ENCODE measurements around the gene L1CAM.

L1CAM gene

GRCh38 chrX:153901753-153902140 is 15.8 kb upstream of the L1CAM start:
- no peak for DNase-seq

GRCh38 chrX:153900831-153901752 is 15.1 kb upstream of the L1CAM start:
- DNase-seq: peak; percentile 89 to 91

GRCh38 chrX:153897899-153898298 is 11.9 kb upstream of the L1CAM start:
- no peak for DNase-seq

- no peak for DNase-seq
Measured at GRCh38 chrX:153889123-153889522, 3.1 kb upstream of the L1CAM start.

- DNase-seq: no peak
Measured at GRCh38 chrX:153888344-153888743, 2.4 kb upstream of the L1CAM start.

- DNase-seq: no peak
Measured at GRCh38 chrX:153887385-153887784, 1.4 kb upstream of the L1CAM start.

GRCh38 chrX:153886915-153887314 is 942 bp upstream of the L1CAM start:
- DNase-seq: no peak

- no peak for DNase-seq
Measured at GRCh38 chrX:153885208-153885787, 675 bp downstream of the L1CAM start.

- no peak for DNase-seq
Measured at GRCh38 chrX:153884590-153884989, 1.4 kb downstream of the L1CAM start.

- no peak for DNase-seq
Measured at GRCh38 chrX:153884136-153884535, 1.8 kb downstream of the L1CAM start.

- no peak for DNase-seq
Measured at GRCh38 chrX:153883163-153883843, 2.7 kb downstream of the L1CAM start.

GRCh38 chrX:153882557-153882956 is 3.4 kb downstream of the L1CAM start:
- DNase-seq: no peak

GRCh38 chrX:153882086-153882498 is 3.9 kb downstream of the L1CAM start:
- DNase-seq: no peak

- no peak for DNase-seq
Measured at GRCh38 chrX:153881281-153881680, 4.7 kb downstream of the L1CAM start.

- DNase-seq: no peak
Measured at GRCh38 chrX:153880440-153880815, 5.5 kb downstream of the L1CAM start.

GRCh38 chrX:153879741-153880439 is 6.1 kb downstream of the L1CAM start:
- DNase-seq: no peak

- DNase-seq: no peak
Measured at GRCh38 chrX:153878969-153879653, 6.9 kb downstream of the L1CAM start.

- DNase-seq: no peak
Measured at GRCh38 chrX:153878345-153878744, 7.6 kb downstream of the L1CAM start.

- DNase-seq: no peak
Measured at GRCh38 chrX:153877571-153878261, 8.3 kb downstream of the L1CAM start.

GRCh38 chrX:153876112-153876491 is 9.9 kb downstream of the L1CAM start:
- DNase-seq: no peak

- peak; percentile 5 to 17 for DNase-seq
Measured at GRCh38 chrX:153875391-153876111, 10.4 kb downstream of the L1CAM start.

Data from inflammatory macrophage (primary cell).